Activated T-helper 17 cell treated with anti-CD3 and anti-CD28 coated beads, Interleukin-2, amount 50 U/mL, for 72 hours (primary cell): ENCODE results near the gene NPY4R2. TPM values are rescaled to one million over a fixed set of nuclear protein-coding genes. Genes with fewer than 3 reads are reported as not detected.
"Not testable (repeated sequence)": the region's sequence is repeated elsewhere in the genome, so short reads cannot be mapped to it uniquely, and the experiment has no call there.

Experiments
- ATAC-seq: fragments of 150-1000 bp; cut with Tn5 transposase; replicated peaks from 2 replicates; pipeline ENCODE4 v1.10.0; 2021; ENCODE audit warnings: mild to moderate bottlenecking, moderate library complexity
- H3K27ac Mint-ChIP-seq: one replicate; pipeline ENCODE4 v1.8.0; 2022; ENCODE audit warnings: mixed read lengths
- H3K27me3 Mint-ChIP-seq: one replicate; pipeline ENCODE4 v1.8.0; 2022; ENCODE audit warnings: mixed read lengths
- H3K36me3 Mint-ChIP-seq: one replicate; pipeline ENCODE4 v1.8.0; 2022; ENCODE audit warnings: low read depth, mild to moderate bottlenecking, mixed read lengths
- H3K4me1 Mint-ChIP-seq: one replicate; pipeline ENCODE4 v1.8.0; 2022; ENCODE audit warnings: mixed read lengths
- H3K4me3 Mint-ChIP-seq: one replicate; pipeline ENCODE4 v1.8.0; 2022; ENCODE audit warnings: mild to moderate bottlenecking, mixed read lengths
- H3K9me3 Mint-ChIP-seq: one replicate; pipeline ENCODE4 v1.8.0; 2022; ENCODE audit warnings: mixed read lengths
- total RNA-seq, 2 donors: library from RNA; stranded (reverse); gene quantifications; one replicate each; pipeline ENCODE4 v1.2.3, GENCODE V29; 2022

Gene NPY4R2
- total RNA-seq, 2 donors from 2014 or later = not detected

- not testable (repeated sequence) for H3K36me3 Mint-ChIP-seq, H3K27me3 Mint-ChIP-seq, H3K27ac Mint-ChIP-seq, H3K4me1 Mint-ChIP-seq, H3K4me3 Mint-ChIP-seq, H3K9me3 Mint-ChIP-seq
- peak; percentile 24 for ATAC-seq
These were observed 2.5 kb upstream of the NPY4R2 start for GRCh38 chr10:47915849-47916548.

- H3K4me3 Mint-ChIP-seq, H3K9me3 Mint-ChIP-seq, H3K27ac Mint-ChIP-seq, ATAC-seq, H3K4me1 Mint-ChIP-seq, H3K36me3 Mint-ChIP-seq, H3K27me3 Mint-ChIP-seq: not testable (repeated sequence)
These were observed 2.1 kb downstream of the NPY4R2 start for GRCh38 chr10:47920610-47921009.

- H3K4me3 Mint-ChIP-seq, ATAC-seq, H3K27ac Mint-ChIP-seq, H3K36me3 Mint-ChIP-seq, H3K27me3 Mint-ChIP-seq, H3K9me3 Mint-ChIP-seq, H3K4me1 Mint-ChIP-seq: not testable (repeated sequence)
These were observed 4.0 kb downstream of the NPY4R2 start for GRCh38 chr10:47922503-47922902.

- not testable (repeated sequence) for H3K4me3 Mint-ChIP-seq, H3K27me3 Mint-ChIP-seq, H3K4me1 Mint-ChIP-seq, H3K9me3 Mint-ChIP-seq, ATAC-seq, H3K36me3 Mint-ChIP-seq, H3K27ac Mint-ChIP-seq
These were observed 6.2 kb downstream of the NPY4R2 start for GRCh38 chr10:47924628-47925027.

GRCh38 chr10:47927147-47927916, 8.9 kb downstream of the NPY4R2 start:
- H3K9me3 Mint-ChIP-seq, H3K36me3 Mint-ChIP-seq, H3K27ac Mint-ChIP-seq, H3K4me1 Mint-ChIP-seq, ATAC-seq, H3K27me3 Mint-ChIP-seq, H3K4me3 Mint-ChIP-seq: not testable (repeated sequence)

GRCh38 chr10:47928225-47928624, 9.8 kb downstream of the NPY4R2 start:
- ATAC-seq, H3K27me3 Mint-ChIP-seq: not testable (repeated sequence)

GRCh38 chr10:47932824-47933223, 14.4 kb downstream of the NPY4R2 start:
- not testable (repeated sequence) for H3K4me1 Mint-ChIP-seq, H3K27ac Mint-ChIP-seq, H3K4me3 Mint-ChIP-seq, H3K27me3 Mint-ChIP-seq, ATAC-seq, H3K9me3 Mint-ChIP-seq, H3K36me3 Mint-ChIP-seq

More at GRCh38 chr10:47928225-47928624, 9.8 kb downstream of the NPY4R2 start:
- not testable (repeated sequence) for H3K27ac Mint-ChIP-seq, H3K4me1 Mint-ChIP-seq, H3K36me3 Mint-ChIP-seq, H3K9me3 Mint-ChIP-seq, H3K4me3 Mint-ChIP-seq

- H3K27me3 Mint-ChIP-seq, H3K36me3 Mint-ChIP-seq, H3K4me1 Mint-ChIP-seq, H3K9me3 Mint-ChIP-seq, ATAC-seq, H3K27ac Mint-ChIP-seq, H3K4me3 Mint-ChIP-seq: not testable (repeated sequence)
These were observed 15.0 kb downstream of the NPY4R2 start for GRCh38 chr10:47933462-47933861.

- not testable (repeated sequence) for ATAC-seq, H3K36me3 Mint-ChIP-seq, H3K9me3 Mint-ChIP-seq, H3K4me1 Mint-ChIP-seq, H3K4me3 Mint-ChIP-seq, H3K27me3 Mint-ChIP-seq, H3K27ac Mint-ChIP-seq
These were observed 18.3 kb downstream of the NPY4R2 start for GRCh38 chr10:47936772-47937228.

GRCh38 chr10:47937634-47938033, 19.2 kb downstream of the NPY4R2 start:
- H3K36me3 Mint-ChIP-seq, H3K4me3 Mint-ChIP-seq, H3K4me1 Mint-ChIP-seq, H3K27ac Mint-ChIP-seq, H3K27me3 Mint-ChIP-seq, ATAC-seq, H3K9me3 Mint-ChIP-seq: not testable (repeated sequence)

- H3K4me3 Mint-ChIP-seq, ATAC-seq, H3K27me3 Mint-ChIP-seq, H3K36me3 Mint-ChIP-seq, H3K4me1 Mint-ChIP-seq, H3K9me3 Mint-ChIP-seq, H3K27ac Mint-ChIP-seq: not testable (repeated sequence)
These were observed 22.4 kb downstream of the NPY4R2 start for GRCh38 chr10:47940821-47941220.

- H3K27ac Mint-ChIP-seq, ATAC-seq, H3K27me3 Mint-ChIP-seq, H3K36me3 Mint-ChIP-seq, H3K9me3 Mint-ChIP-seq, H3K4me1 Mint-ChIP-seq, H3K4me3 Mint-ChIP-seq: not testable (repeated sequence)
These were observed 22.9 kb downstream of the NPY4R2 start for GRCh38 chr10:47941379-47941778.

- not testable (repeated sequence) for H3K27ac Mint-ChIP-seq, H3K4me1 Mint-ChIP-seq, H3K9me3 Mint-ChIP-seq, H3K27me3 Mint-ChIP-seq, ATAC-seq, H3K36me3 Mint-ChIP-seq, H3K4me3 Mint-ChIP-seq
These were observed 24.0 kb downstream of the NPY4R2 start for GRCh38 chr10:47942351-47943019.

- not testable (repeated sequence) for ATAC-seq, H3K9me3 Mint-ChIP-seq, H3K4me1 Mint-ChIP-seq, H3K27me3 Mint-ChIP-seq, H3K4me3 Mint-ChIP-seq, H3K27ac Mint-ChIP-seq, H3K36me3 Mint-ChIP-seq
These were observed 24.9 kb downstream of the NPY4R2 start for GRCh38 chr10:47943328-47943727.

GRCh38 chr10:47947424-47947823, 29.0 kb downstream of the NPY4R2 start:
- H3K27ac Mint-ChIP-seq, H3K4me1 Mint-ChIP-seq, H3K36me3 Mint-ChIP-seq, ATAC-seq, H3K27me3 Mint-ChIP-seq, H3K4me3 Mint-ChIP-seq, H3K9me3 Mint-ChIP-seq: not testable (repeated sequence)
